ENCODE results near the gene TMEM147.
"Not testable (repeated sequence)": the region's sequence is repeated elsewhere in the genome, so short reads cannot be mapped to it uniquely, and the experiment has no call there.

TMEM147 gene

GRCh38 chr19:35595026-35595425, 49.6 kb downstream of the TMEM147 start:
- H3K9ac ChIP-seq (ENCODE audit: low read length in 2 of 2); H3K9me3 ChIP-seq (ENCODE audit: control insufficient read depth in 2 of 2, low read length in 2 of 2); H3K27ac ChIP-seq (ENCODE audit: low read length); H3K36me3 ChIP-seq (ENCODE audit: control insufficient read depth in 2 of 2, insufficient read depth in 2 of 2, low read length in 2 of 2); H3K4me3 ChIP-seq (ENCODE audit: low read length in 2 of 2); H3K27me3 ChIP-seq (ENCODE audit: control insufficient read depth in 1 of 2, insufficient read depth in 2 of 2, low read length in 2 of 2); H3K4me1 ChIP-seq (ENCODE audit: control insufficient read depth, insufficient read depth, low read length): not testable (repeated sequence)

DNA sequence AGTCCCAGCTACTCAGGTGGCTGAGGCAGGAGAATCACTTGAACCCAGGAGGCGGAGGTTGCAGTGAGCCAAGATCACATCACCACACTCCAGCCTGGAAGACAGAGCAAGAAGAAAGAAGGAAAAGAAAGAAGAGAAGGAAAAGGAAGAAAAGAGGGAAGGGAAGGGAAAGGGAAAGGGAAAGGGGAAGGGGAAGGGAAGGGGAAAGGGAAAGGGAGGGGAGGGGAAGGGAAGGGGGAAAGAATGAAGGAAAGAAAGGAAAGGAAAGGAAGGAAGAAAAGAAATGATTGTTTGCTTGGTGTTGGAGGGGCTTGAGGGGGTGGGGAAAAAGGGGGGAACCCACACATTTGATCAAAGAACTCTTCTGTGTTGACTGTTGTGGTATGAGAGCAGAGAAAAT, 50.5 kb downstream of the TMEM147 start:
- no peak overlapping the region for H3K9ac ChIP-seq (ENCODE audit: low read length in 2 of 2)
- H3K27me3 ChIP-seq (ENCODE audit: control insufficient read depth in 1 of 2, insufficient read depth in 2 of 2, low read length in 2 of 2), result peaks cover 0 to 2% of the 10 kb centered on the region in 2 donors
- no peaks in the 10 kb centered on the region for H3K36me3 ChIP-seq (ENCODE audit: control insufficient read depth in 2 of 2, insufficient read depth in 2 of 2, low read length in 2 of 2)
- H3K4me3 ChIP-seq (ENCODE audit: low read length in 2 of 2), result no peak overlapping the region
- no peaks in the 10 kb centered on the region for H3K9me3 ChIP-seq (ENCODE audit: control insufficient read depth in 2 of 2, low read length in 2 of 2)
- H3K4me1 ChIP-seq (ENCODE audit: control insufficient read depth, insufficient read depth, low read length), result no peaks in the 10 kb centered on the region
- no peak overlapping the region for H3K27ac ChIP-seq (ENCODE audit: low read length)

- Histone ChIP-seq H3K27me3 (ENCODE audit: control insufficient read depth in 1 of 2, insufficient read depth in 2 of 2, low read length in 2 of 2) (peaks cover 0 to 2% of the 10 kb centered on the region in 2 donors), H3K9ac (ENCODE audit: low read length in 2 of 2) (no peak overlapping the region), H3K4me1 (ENCODE audit: control insufficient read depth, insufficient read depth, low read length) (no peaks in the 10 kb centered on the region), H3K27ac (ENCODE audit: low read length) (no peak overlapping the region), H3K36me3 (ENCODE audit: control insufficient read depth in 2 of 2, insufficient read depth in 2 of 2, low read length in 2 of 2) (no peaks in the 10 kb centered on the region), H3K9me3 (ENCODE audit: control insufficient read depth in 2 of 2, low read length in 2 of 2) (no peaks in the 10 kb centered on the region), H3K4me3 (ENCODE audit: low read length in 2 of 2) (no peak overlapping the region)
These were observed 51.1 kb downstream of the TMEM147 start for GRCh38 chr19:35596366-35596999.

Measured in stomach smooth muscle (tissue), 2 donors.